Mesendoderm (in vitro differentiated cells): ENCODE results near the gene VSX1.

Experiments
- DNase-seq: peaks from one replicate; pipeline ENCODE4 v3.0.0; 2013
- H2AK5ac ChIP-seq: 2 replicates; pipeline ENCODE4 v1.6.1; 2013; ENCODE audit warnings: low read length, inconsistent platforms
- H2BK120ac ChIP-seq: 2 replicates; pipeline ENCODE4 v1.6.1; 2013; ENCODE audit warnings: low read depth, mild to moderate bottlenecking, low read length, moderate library complexity, mixed read lengths
- H2BK15ac ChIP-seq: replicated peaks from 2 replicates; pipeline ENCODE4 v1.6.1; 2013; ENCODE audit warnings: low read depth, mild to moderate bottlenecking, moderate library complexity
- H2BK5ac ChIP-seq: 2 replicates; pipeline ENCODE4 v1.6.1; 2013; ENCODE audit warnings: low read length, inconsistent platforms
- H3K18ac ChIP-seq: 2 replicates; pipeline ENCODE4 v1.6.1; 2013; ENCODE audit warnings: mild to moderate bottlenecking, low read length, mixed read lengths
- H3K23ac ChIP-seq: one replicate; pipeline ENCODE4 v1.6.1; 2013; ENCODE audit warnings: low read length
- H3K27ac ChIP-seq: 2 replicates; pipeline ENCODE4 v1.5.1; 2013; ENCODE audit warnings: low read depth, mild to moderate bottlenecking, inconsistent platforms, low read length, moderate library complexity
- H3K27me3 ChIP-seq: 2 replicates; pipeline ENCODE4 v1.6.1; 2013; ENCODE audit warnings: low read length, control low read depth, mild to moderate bottlenecking, inconsistent platforms; ENCODE audit not compliant: insufficient read depth, poor library complexity
- H3K36me3 ChIP-seq: 2 replicates; pipeline ENCODE4 v1.6.1; 2013; ENCODE audit warnings: low read length, inconsistent platforms; ENCODE audit not compliant: control insufficient read depth, insufficient read depth
- H3K4ac ChIP-seq: one replicate; pipeline ENCODE4 v1.6.1; 2013; ENCODE audit warnings: low read depth, mild to moderate bottlenecking, low read length, moderate library complexity
- H3K4me1 ChIP-seq: 2 replicates; pipeline ENCODE4 v1.6.1; 2013; ENCODE audit warnings: low read depth, low read length, inconsistent platforms; ENCODE audit not compliant: control insufficient read depth
- H3K4me2 ChIP-seq: 2 replicates; pipeline ENCODE4 v1.6.1; 2013; ENCODE audit warnings: low read length
- H3K4me3 ChIP-seq: 2 replicates; pipeline ENCODE4 v1.5.1; 2013; ENCODE audit warnings: mild to moderate bottlenecking, low read length
- H3K56ac ChIP-seq: one replicate; pipeline ENCODE4 v1.6.1; 2013; ENCODE audit warnings: low read length
- H3K79me1 ChIP-seq: 2 replicates; pipeline ENCODE4 v1.6.1; 2013; ENCODE audit warnings: low read length, inconsistent platforms
- H3K79me2 ChIP-seq: 2 replicates; pipeline ENCODE4 v1.6.1; 2013; ENCODE audit warnings: mild to moderate bottlenecking, low read length; ENCODE audit not compliant: control insufficient read depth, insufficient read depth
- H3K9ac ChIP-seq: 2 replicates; pipeline ENCODE4 v1.6.1; 2013; ENCODE audit warnings: low read length, inconsistent platforms
- H4K5ac ChIP-seq: one replicate; pipeline ENCODE4 v1.6.1; 2013; ENCODE audit warnings: low read length
- H4K8ac ChIP-seq: one replicate; pipeline ENCODE4 v1.6.1; 2013; ENCODE audit warnings: low read depth, mild to moderate bottlenecking, control low read depth, low read length, moderate library complexity
- WGBS: extraction: QIAGEN DNeasy Blood & Tissue Kit; methylation state at CpG from one replicate; pipeline ENCODE4 v1.1.7; 2013; ENCODE audit warnings: low lambda C conversion rate, missing lambda C conversion rate; ENCODE audit not compliant: insufficient coverage; ENCODE audit errors: extremely low coverage; 5-methylcytosine and 5-hydroxymethylcytosine counted together

Gene VSX1

DNA sequence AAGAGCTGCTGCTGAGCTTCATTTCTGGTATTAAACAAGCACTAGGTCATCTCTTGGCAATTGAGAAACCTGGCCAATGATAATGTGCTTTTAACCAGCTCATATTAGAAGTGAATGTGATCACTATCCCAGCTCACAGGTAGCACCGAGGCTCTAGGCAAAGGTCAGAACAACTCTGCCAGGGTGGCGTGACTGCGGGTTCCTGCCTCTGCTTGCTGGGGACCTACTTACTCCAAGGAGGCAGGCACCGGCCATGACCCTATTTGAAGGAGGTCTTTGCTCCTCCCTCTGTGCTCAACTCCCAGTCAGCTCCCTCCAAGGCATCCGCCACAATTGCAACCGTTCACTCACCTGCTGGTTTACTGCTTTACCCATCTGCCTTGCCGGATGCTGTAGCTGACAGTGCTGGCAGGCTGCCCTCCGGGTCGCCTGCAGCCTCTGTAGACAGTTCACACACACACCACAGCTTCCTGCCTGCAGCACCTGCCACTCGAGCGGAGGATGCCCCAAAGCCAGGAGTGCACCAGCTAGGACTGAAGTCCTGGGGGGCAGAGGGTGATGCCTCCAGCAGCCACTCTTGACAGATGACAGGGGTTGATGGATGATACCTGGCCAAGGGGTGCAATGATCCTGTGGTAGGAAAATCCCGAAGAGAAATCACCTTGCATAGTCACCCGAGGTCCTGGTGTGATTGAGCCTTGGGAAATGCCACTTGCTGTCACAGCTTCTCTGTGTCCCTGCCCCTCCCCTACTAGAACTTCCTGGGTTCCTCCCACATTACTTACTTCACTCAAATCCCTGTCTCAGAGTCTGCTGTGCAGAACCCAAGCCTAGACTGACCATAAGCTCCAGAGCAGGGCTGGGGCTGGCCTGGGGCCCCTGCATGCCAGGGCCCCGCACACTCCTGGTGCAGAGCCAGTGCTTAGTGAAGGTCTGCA is 8.8 kb upstream of the VSX1 start:
- H3K27me3 ChIP-seq: peaks cover 3% of the 10 kb centered on the region
- no peaks in the 10 kb centered on the region for H3K79me2 ChIP-seq
- no peaks in the 10 kb centered on the region for H3K4me1 ChIP-seq
- H4K5ac ChIP-seq: no peak overlapping the region
- no peak overlapping the region for H3K27ac ChIP-seq
- no peaks in the 10 kb centered on the region for H3K36me3 ChIP-seq
- no peak overlapping the region for H3K56ac ChIP-seq
- H2BK15ac ChIP-seq: no peak overlapping the region
- no peak overlapping the region for H2BK120ac ChIP-seq
- no peak overlapping the region for H2AK5ac ChIP-seq
- no peak overlapping the region for H3K23ac ChIP-seq
- DNase-seq: no peak
- WGBS: no CpG with 5 or more reads among the region's 14 CpGs
- no peak overlapping the region for H4K8ac ChIP-seq
- no peak overlapping the region for H3K18ac ChIP-seq
- H3K79me1 ChIP-seq: no peaks in the 10 kb centered on the region
- no peak overlapping the region for H2BK5ac ChIP-seq
- no peak overlapping the region for H3K4me3 ChIP-seq
- no peak overlapping the region for H3K9ac ChIP-seq
- H3K4ac ChIP-seq: no peak overlapping the region
- no peak overlapping the region for H3K4me2 ChIP-seq

GRCh38 chr20:25089662-25090061 is 7.7 kb upstream of the VSX1 start:
- Histone ChIP-seq H3K79me2 (no peaks in the 10 kb centered on the region), H3K4ac (no peak overlapping the region), H3K4me3 (no peak overlapping the region), H2BK15ac (no peak overlapping the region), H3K27ac (no peak overlapping the region), H2AK5ac (no peak overlapping the region), H3K56ac (no peak overlapping the region), H2BK5ac (no peak overlapping the region), H3K79me1 (no peaks in the 10 kb centered on the region), H3K27me3 (peaks cover 11% of the 10 kb centered on the region), H3K9ac (no peak overlapping the region), H2BK120ac (no peak overlapping the region), H3K36me3 (no peaks in the 10 kb centered on the region), H3K18ac (no peak overlapping the region), H4K8ac (no peak overlapping the region), H3K4me1 (no peaks in the 10 kb centered on the region), H4K5ac (no peak overlapping the region), H3K4me2 (no peak overlapping the region), H3K23ac (no peak overlapping the region)
- no peak for DNase-seq
- no CpG with 5 or more reads among the region's 12 CpGs for WGBS

DNA sequence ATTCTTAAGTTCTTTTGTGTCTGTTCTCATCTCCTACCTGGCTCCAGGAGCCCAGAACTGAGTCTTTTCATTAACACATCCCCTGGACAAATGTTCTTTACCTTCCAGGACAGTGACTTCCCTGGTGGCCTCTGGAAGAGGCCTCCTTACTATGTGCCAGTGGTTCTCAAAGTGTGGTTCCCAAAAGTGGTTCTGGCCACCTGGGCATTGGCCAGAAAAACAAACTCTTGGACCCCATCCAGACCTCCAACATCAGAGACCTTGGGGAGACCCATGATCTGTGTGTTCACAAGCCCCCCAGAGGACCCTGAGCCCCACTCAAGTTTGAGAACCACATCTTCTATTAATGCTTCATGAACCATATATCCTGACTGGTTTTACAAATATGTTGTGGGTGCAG is 7.2 kb upstream of the VSX1 start:
- Histone ChIP-seq H3K23ac (no peak overlapping the region), H4K5ac (no peak overlapping the region), H3K36me3 (no peaks in the 10 kb centered on the region), H2AK5ac (no peak overlapping the region), H3K79me1 (no peaks in the 10 kb centered on the region), H3K4me2 (no peak overlapping the region), H3K56ac (no peak overlapping the region), H3K27me3 (peaks cover 17% of the 10 kb centered on the region), H2BK15ac (no peak overlapping the region), H3K4me1 (no peaks in the 10 kb centered on the region), H3K79me2 (no peaks in the 10 kb centered on the region), H3K27ac (no peak overlapping the region), H2BK120ac (no peak overlapping the region), H3K4ac (no peak overlapping the region), H2BK5ac (no peak overlapping the region), H4K8ac (no peak overlapping the region), H3K18ac (no peak overlapping the region), H3K9ac (no peak overlapping the region), H3K4me3 (no peak overlapping the region)
- no peak for DNase-seq

DNA sequence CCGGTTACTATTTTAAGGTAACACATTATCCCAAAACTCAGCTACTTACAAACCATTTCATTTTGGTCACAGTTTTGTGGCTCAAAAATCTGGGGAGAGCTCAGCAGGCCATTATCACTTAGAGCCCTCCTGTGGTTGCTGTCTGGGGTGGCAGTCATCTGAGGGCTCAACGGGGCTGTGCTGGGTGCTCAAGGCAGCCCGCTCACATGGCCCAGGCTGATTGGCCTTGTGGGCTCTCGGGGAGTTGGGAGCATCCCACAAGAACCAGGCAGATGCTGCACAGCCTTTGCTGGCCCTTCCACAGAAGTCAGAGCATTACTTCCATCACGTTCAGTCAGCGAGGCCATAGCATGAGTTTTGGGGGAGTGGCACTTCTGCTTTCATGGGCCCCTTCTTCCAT is 6.3 kb upstream of the VSX1 start:
- H3K4me2 ChIP-seq: no peak overlapping the region
- H3K23ac ChIP-seq: no peak overlapping the region
- H2BK15ac ChIP-seq: no peak overlapping the region
- no peak overlapping the region for H3K56ac ChIP-seq
- no peak overlapping the region for H2AK5ac ChIP-seq
- H3K4me1 ChIP-seq: no peaks in the 10 kb centered on the region
- no peak overlapping the region for H3K4ac ChIP-seq
- WGBS: no CpG with 5 or more reads among the region's 6 CpGs
- H3K79me2 ChIP-seq: no peaks in the 10 kb centered on the region
- DNase-seq: no peak
- H3K9ac ChIP-seq: no peak overlapping the region
- no peaks in the 10 kb centered on the region for H3K36me3 ChIP-seq
- no peaks in the 10 kb centered on the region for H3K79me1 ChIP-seq
- H2BK120ac ChIP-seq: no peak overlapping the region
- H3K4me3 ChIP-seq: no peak overlapping the region
- no peak overlapping the region for H3K27ac ChIP-seq
- H4K5ac ChIP-seq: no peak overlapping the region
- no peak overlapping the region for H4K8ac ChIP-seq
- H3K27me3 ChIP-seq: peaks cover 25% of the 10 kb centered on the region
- H2BK5ac ChIP-seq: no peak overlapping the region
- no peak overlapping the region for H3K18ac ChIP-seq

DNA sequence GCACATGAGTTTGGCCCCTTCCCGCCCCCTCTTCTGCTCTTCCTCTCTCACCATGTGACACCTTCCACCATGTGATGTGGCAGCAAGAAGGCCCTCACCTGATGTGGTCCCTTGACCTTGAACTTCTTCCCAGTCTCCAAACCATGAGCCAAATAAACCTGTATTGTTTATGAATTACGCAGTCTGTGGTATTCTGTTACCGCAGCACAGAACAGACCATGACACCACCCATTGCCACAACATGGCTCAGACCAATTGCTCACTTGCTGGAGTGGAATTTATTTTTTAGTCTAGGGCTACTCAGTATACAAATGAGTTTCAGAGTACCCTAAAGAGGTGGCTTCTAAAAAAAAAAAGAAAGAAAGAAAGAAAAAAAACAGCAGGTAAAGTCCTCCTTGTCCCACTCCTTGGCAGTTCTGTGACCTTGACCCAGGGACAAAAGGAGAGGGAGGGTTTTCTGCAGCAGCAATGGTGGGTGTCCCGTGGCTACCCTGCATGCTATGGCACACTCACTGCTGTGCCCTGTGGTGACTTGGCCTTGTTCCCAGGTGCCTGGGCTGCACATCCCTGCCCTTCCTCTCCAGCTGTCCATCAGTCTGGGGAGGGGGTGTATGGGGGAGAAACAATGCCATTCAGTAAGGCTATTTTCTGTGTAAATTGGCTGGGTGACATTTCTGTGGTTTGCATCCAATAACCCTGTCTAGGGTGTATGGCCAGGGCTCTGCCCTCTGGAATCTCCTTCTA is 5.4 kb upstream of the VSX1 start:
- Histone ChIP-seq H3K4ac (no peak overlapping the region), H3K27ac (no peak overlapping the region), H3K79me2 (no peaks in the 10 kb centered on the region), H3K9ac (no peak overlapping the region), H4K8ac (no peak overlapping the region), H4K5ac (no peak overlapping the region), H3K56ac (no peak overlapping the region), H3K4me1 (no peaks in the 10 kb centered on the region), H3K23ac (no peak overlapping the region), H3K36me3 (no peaks in the 10 kb centered on the region), H2BK120ac (no peak overlapping the region), H3K27me3 (peaks cover 34% of the 10 kb centered on the region), H3K4me2 (no peak overlapping the region), H3K18ac (no peak overlapping the region), H3K4me3 (no peak overlapping the region), H3K79me1 (no peaks in the 10 kb centered on the region), H2BK15ac (no peak overlapping the region), H2AK5ac (no peak overlapping the region), H2BK5ac (no peak overlapping the region)
- no peak for DNase-seq
- WGBS: no CpG with 5 or more reads among the region's 4 CpGs
